ENCODE results near the gene CATSPER2. TPM values are rescaled to one million over a fixed set of nuclear protein-coding genes. Genes with fewer than 3 reads are reported as not detected.
"Not testable (repeated sequence)": the region's sequence is repeated elsewhere in the genome, so short reads cannot be mapped to it uniquely, and the experiment has no call there.

CATSPER2 gene
- total RNA-seq, 1 experiment from 2014 or later, result 1.4 TPM

- H3K27me3 ChIP-seq; H3K4me3 ChIP-seq; H3K36me3 ChIP-seq; H3K9me3 ChIP-seq (replicated peaks): not testable (repeated sequence)
- peak; percentile 25 to 55 for DNase-seq
- H3K27ac ChIP-seq, result peak overlapping the region; percentile 31
- peaks cover 14% of the 10 kb centered on the region for H3K4me1 ChIP-seq
These were observed 26.4 kb downstream of the CATSPER2 start for GRCh38 chr15:43622068-43622799.

GRCh38 chr15:43618700-43619099 lies 29.9 kb downstream of the CATSPER2 start, which contains the start of gene STRC:
TSS of gene STRC (minus strand) at chr15:43618800. CDS start at chr15:43618722, 78 bp downstream.
- H3K36me3 ChIP-seq; H3K27ac ChIP-seq; H3K9me3 ChIP-seq (replicated peaks); DNase-seq; H3K4me1 ChIP-seq; H3K4me3 ChIP-seq; H3K27me3 ChIP-seq: not testable (repeated sequence)

- not testable (repeated sequence) for H3K4me3 ChIP-seq; H3K9me3 ChIP-seq (replicated peaks); H3K36me3 ChIP-seq; H3K27ac ChIP-seq; DNase-seq; H3K4me1 ChIP-seq; H3K27me3 ChIP-seq
These were observed 30.9 kb downstream of the CATSPER2 start for GRCh38 chr15:43617750-43618149.

GRCh38 chr15:43602233-43602632 lies 46.4 kb downstream of the CATSPER2 start:
- H3K4me1 ChIP-seq, result peaks cover 17% of the 10 kb centered on the region
- not testable (repeated sequence) for H3K27me3 ChIP-seq; H3K9me3 ChIP-seq (replicated peaks); H3K36me3 ChIP-seq; H3K4me3 ChIP-seq
- peak overlapping the region; percentile 88; the same call in 1 of the 2 replicates for H3K27ac ChIP-seq
- DNase-seq, result peak; percentile 98

GRCh38 chr15:43600200-43600599 lies 48.4 kb downstream of the CATSPER2 start:
- H3K4me1 ChIP-seq, result peaks cover 17% of the 10 kb centered on the region
- H3K36me3 ChIP-seq; H3K27ac ChIP-seq; H3K4me3 ChIP-seq; H3K27me3 ChIP-seq; H3K9me3 ChIP-seq (replicated peaks); DNase-seq: not testable (repeated sequence)

- H3K4me3 ChIP-seq; DNase-seq; H3K27ac ChIP-seq; H3K36me3 ChIP-seq; H3K27me3 ChIP-seq; H3K9me3 ChIP-seq (replicated peaks): not testable (repeated sequence)
- H3K4me1 ChIP-seq, result peaks cover 17% of the 10 kb centered on the region
These were observed 49.5 kb downstream of the CATSPER2 start for GRCh38 chr15:43599131-43599530.

GRCh38 chr15:43593328-43594190 lies 55.1 kb downstream of the CATSPER2 start, which contains the start of gene CKMT1B:
TSS of gene CKMT1B (plus strand) at chr15:43594027. CDS start at chr15:43594219, 192 bp downstream.
- H3K36me3 ChIP-seq; H3K4me1 ChIP-seq; H3K27ac ChIP-seq; DNase-seq; H3K4me3 ChIP-seq; H3K27me3 ChIP-seq; H3K9me3 ChIP-seq (replicated peaks): not testable (repeated sequence)

GRCh38 chr15:43592841-43593240 lies 55.8 kb downstream of the CATSPER2 start:
- not testable (repeated sequence) for DNase-seq; H3K27ac ChIP-seq; H3K27me3 ChIP-seq; H3K9me3 ChIP-seq (replicated peaks); H3K4me3 ChIP-seq; H3K36me3 ChIP-seq; H3K4me1 ChIP-seq

GRCh38 chr15:43589778-43590466 lies 58.7 kb downstream of the CATSPER2 start, which contains the start of gene PPIP5K1:
TSS of gene PPIP5K1 (minus strand) at chr15:43590208. CDS start at chr15:43584504, 5,704 bp downstream.
- DNase-seq; H3K27me3 ChIP-seq; H3K27ac ChIP-seq; H3K4me3 ChIP-seq; H3K9me3 ChIP-seq (replicated peaks); H3K36me3 ChIP-seq; H3K4me1 ChIP-seq: not testable (repeated sequence)

Other genes with a start within 250 kb of the CATSPER2 start
- gene TP53BP1, start 155.7 kb downstream of the CATSPER2 start, total RNA-seq (2014; rRNA removed; shearing (Covaris generic)), result 44.1 and 44.6 TPM in 2 replicates
- gene MAP1A, start 131.2 kb downstream of the CATSPER2 start, total RNA-seq (2014; rRNA removed; shearing (Covaris generic)), result 10.1 and 10.3 TPM in 2 replicates
- 14.3 and 15.6 TPM in 2 replicates for gene PPIP5K1, start 58.6 kb downstream of the CATSPER2 start, total RNA-seq (2014; rRNA removed; shearing (Covaris generic))
- gene CKMT1B, start 54.8 kb downstream of the CATSPER2 start, total RNA-seq (2014; rRNA removed; shearing (Covaris generic)), result 0.43 TPM in 1 of 2 replicates, not detected in the other
- gene STRC, start 30.0 kb downstream of the CATSPER2 start, total RNA-seq (2014; rRNA removed; shearing (Covaris generic)), result 0.13 and 0.42 TPM in 2 replicates
- gene CKMT1A, start 45.0 kb upstream of the CATSPER2 start, total RNA-seq (2014; rRNA removed; shearing (Covaris generic)), result 0.20 TPM in 1 of 2 replicates, not detected in the other
- gene PDIA3, start 97.6 kb upstream of the CATSPER2 start, total RNA-seq (2014; rRNA removed; shearing (Covaris generic)), result 204 and 229 TPM in 2 replicates
- not detected in 2 replicates for gene ELL3, start 128.1 kb upstream of the CATSPER2 start, total RNA-seq (2014; rRNA removed; shearing (Covaris generic))
- gene SERF2, start 143.5 kb upstream of the CATSPER2 start, total RNA-seq (2014; rRNA removed; shearing (Covaris generic)), result 471 and 504 TPM in 2 replicates
- not detected in 2 replicates for gene SERINC4, start 151.4 kb upstream of the CATSPER2 start, total RNA-seq (2014; rRNA removed; shearing (Covaris generic))
- 9.4 and 10.5 TPM in 2 replicates for gene HYPK, start 151.8 kb upstream of the CATSPER2 start, total RNA-seq (2014; rRNA removed; shearing (Covaris generic))
- 44.2 and 48.4 TPM in 2 replicates for gene MFAP1, start 175.8 kb upstream of the CATSPER2 start, total RNA-seq (2014; rRNA removed; shearing (Covaris generic))
- 59.6 and 71.8 TPM in 2 replicates for gene WDR76, start 178.2 kb upstream of the CATSPER2 start, total RNA-seq (2014; rRNA removed; shearing (Covaris generic))